IPS DF 4.7 (cell line): ENCODE data around the gene DNAJC5.
"Not testable (repeated sequence)": the region's sequence is repeated elsewhere in the genome, so short reads cannot be mapped to it uniquely, and the experiment has no call there.

Experiments
- DNase-seq: peaks from one replicate; pipeline ENCODE4 v3.0.0-alpha.2; 2013; ENCODE audit warnings: low spot score; ENCODE audit errors: extremely low read depth

Gene DNAJC5

GRCh38 chr20:63861365-63861934 is 33.5 kb upstream of the DNAJC5 start, which contains the start of gene ABHD16B:
Gene ABHD16B, plus strand, starts transcription at chr20:63861498. Its CDS starts 43 bp downstream, at chr20:63861541.
- DNase-seq, result no peak

- DNase-seq, result no peak
Observed at GRCh38 chr20:63861981-63862901, 32.7 kb upstream of the DNAJC5 start.

- no peak for DNase-seq
Observed at GRCh38 chr20:63863021-63863797, 31.7 kb upstream of the DNAJC5 start.

- no peak for DNase-seq
Observed at GRCh38 chr20:63863798-63864544, 31.0 kb upstream of the DNAJC5 start.

GRCh38 chr20:63864545-63864977 is 30.4 kb upstream of the DNAJC5 start:
- no peak for DNase-seq

GRCh38 chr20:63864978-63865640 is 29.8 kb upstream of the DNAJC5 start, which contains the start of gene TPD52L2:
Gene TPD52L2, plus strand, starts transcription at chr20:63865270. Its CDS starts 96 bp downstream, at chr20:63865366.
- peak; percentile 97 for DNase-seq

GRCh38 chr20:63867042-63867441 is 27.9 kb upstream of the DNAJC5 start:
- not testable (repeated sequence) for DNase-seq

GRCh38 chr20:63868264-63868663 is 26.7 kb upstream of the DNAJC5 start:
- no peak for DNase-seq

GRCh38 chr20:63873477-63873971 is 21.4 kb upstream of the DNAJC5 start:
- DNase-seq, result no peak

- not testable (repeated sequence) for DNase-seq
Observed at GRCh38 chr20:63874241-63874640, 20.7 kb upstream of the DNAJC5 start.

GRCh38 chr20:63876489-63877036 is 18.4 kb upstream of the DNAJC5 start:
- no peak for DNase-seq

GRCh38 chr20:63877755-63878470 is 17.0 kb upstream of the DNAJC5 start:
- no peak for DNase-seq

- DNase-seq, result no peak
Observed at GRCh38 chr20:63878899-63879663, 15.8 kb upstream of the DNAJC5 start.

GRCh38 chr20:63880901-63881300 is 14.0 kb upstream of the DNAJC5 start:
- DNase-seq, result not testable (repeated sequence)

GRCh38 chr20:63881451-63882226 is 13.3 kb upstream of the DNAJC5 start:
- no peak for DNase-seq

GRCh38 chr20:63882257-63883200 is 12.4 kb upstream of the DNAJC5 start:
- no peak for DNase-seq

GRCh38 chr20:63883201-63883593 is 11.7 kb upstream of the DNAJC5 start:
- no peak for DNase-seq
